Fibroblast of lung (primary cell): Measurements from ENCODE around the gene FAM181A.

Source experiments
- EZH2 ChIP-seq: IDR thresholded peaks from 2 replicates; pipeline ENCODE4 v1.5.1; 2012; ENCODE audit warnings: low read length, control low read depth, mild to moderate bottlenecking; ENCODE audit errors: missing control alignments
- TF ChIP-seq, protein P1 (sequence below), 2 donors: IDR thresholded peaks in 1 of 2; conservative IDR thresholded peaks in 1 of 2; 1 replicate in 1 of 2; 2 replicates in 1 of 2; pipeline ENCODE4 v1.5.1; 2011 to 2012; ENCODE audit warnings: low read length in 2 of 2, control low read depth in 1 of 2, inconsistent platforms in 1 of 2, low read depth in 1 of 2, mild to moderate bottlenecking in 1 of 2

DNA sequence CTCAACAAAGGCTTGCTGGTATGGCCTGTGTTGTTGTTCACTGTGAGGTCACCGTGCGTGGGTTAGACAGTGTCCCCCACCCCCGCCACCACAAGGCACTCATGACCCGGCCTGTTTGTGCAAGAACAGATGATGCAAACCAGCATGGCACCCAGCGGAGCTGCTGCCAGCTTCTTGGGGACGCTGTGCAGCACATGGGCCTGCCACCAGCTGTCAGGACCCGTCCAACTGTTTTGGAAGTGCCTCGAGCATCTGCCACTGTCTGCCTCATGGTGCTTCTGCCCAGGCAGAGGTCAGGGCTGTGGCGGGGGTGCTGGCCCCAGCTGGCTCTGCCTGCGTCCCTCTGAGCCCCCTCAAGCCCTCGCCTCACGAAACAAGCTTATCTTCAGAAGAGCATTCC lies 47.7 kb downstream of the FAM181A start:
- TF ChIP-seq, protein P1, sequence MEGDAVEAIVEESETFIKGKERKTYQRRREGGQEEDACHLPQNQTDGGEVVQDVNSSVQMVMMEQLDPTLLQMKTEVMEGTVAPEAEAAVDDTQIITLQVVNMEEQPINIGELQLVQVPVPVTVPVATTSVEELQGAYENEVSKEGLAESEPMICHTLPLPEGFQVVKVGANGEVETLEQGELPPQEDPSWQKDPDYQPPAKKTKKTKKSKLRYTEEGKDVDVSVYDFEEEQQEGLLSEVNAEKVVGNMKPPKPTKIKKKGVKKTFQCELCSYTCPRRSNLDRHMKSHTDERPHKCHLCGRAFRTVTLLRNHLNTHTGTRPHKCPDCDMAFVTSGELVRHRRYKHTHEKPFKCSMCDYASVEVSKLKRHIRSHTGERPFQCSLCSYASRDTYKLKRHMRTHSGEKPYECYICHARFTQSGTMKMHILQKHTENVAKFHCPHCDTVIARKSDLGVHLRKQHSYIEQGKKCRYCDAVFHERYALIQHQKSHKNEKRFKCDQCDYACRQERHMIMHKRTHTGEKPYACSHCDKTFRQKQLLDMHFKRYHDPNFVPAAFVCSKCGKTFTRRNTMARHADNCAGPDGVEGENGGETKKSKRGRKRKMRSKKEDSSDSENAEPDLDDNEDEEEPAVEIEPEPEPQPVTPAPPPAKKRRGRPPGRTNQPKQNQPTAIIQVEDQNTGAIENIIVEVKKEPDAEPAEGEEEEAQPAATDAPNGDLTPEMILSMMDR (conservative IDR thresholded peaks at IDR 0.05 in 1 of 2, IDR thresholded peaks at IDR 0.05 in 1 of 2; ENCODE audit: low read depth in 1 of 2, low read length in 2 of 2), result no peak
- TF ChIP-seq EZH2, result no peak
